ENCODE results near the gene TAF4. TPM values are rescaled to one million over a fixed set of nuclear protein-coding genes. Genes with fewer than 3 reads are reported as not detected.

Gene TAF4
- total and polyA plus RNA-seq, 3 donors from 2014 or later = 30.7 to 111 (median 107) TPM

DNA sequence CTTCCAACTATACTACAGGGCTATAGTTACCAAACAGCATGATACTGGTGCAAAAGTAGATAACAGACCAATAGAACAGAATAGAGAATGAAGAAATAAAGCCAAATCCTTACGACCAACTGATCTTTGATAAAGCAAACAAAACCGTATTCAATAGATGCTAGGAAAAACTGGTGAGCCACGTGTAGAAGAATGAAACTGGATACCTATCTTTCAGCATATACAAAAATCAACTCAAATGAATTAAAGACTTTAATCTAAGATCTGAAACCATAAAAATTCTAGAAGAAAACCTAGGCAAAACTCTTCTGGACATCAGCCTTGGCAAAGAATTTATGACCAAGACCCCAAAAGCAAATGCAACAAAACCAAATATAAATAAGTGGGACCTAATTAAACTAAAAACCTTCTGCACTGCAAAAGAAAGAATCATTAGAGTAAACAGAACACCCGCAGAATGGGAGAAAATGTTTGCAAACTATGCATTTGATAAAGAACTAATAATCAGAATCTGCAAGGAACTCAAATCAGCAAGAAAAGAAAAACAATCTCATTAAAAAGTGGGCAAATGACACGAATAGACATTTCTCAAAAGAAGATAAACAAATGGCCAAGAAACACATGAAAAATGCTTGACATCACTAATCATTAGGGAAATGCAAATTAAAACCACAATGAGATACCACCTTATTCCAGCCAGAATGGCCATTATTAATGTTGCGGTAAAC is 109.8 kb downstream of the TAF4 start:
- no peak overlapping the region for H3K4me3 ChIP-seq
- no peaks in the 10 kb centered on the region for H3K27me3 ChIP-seq
- H3K9me3 ChIP-seq = no peaks in the 10 kb centered on the region
- no peaks in the 10 kb centered on the region for H3K36me3 ChIP-seq (ENCODE audit: low read depth, missing control alignments)
- intact Hi-C loops (cut with DNase I; ENCODE audit: low total_unique reads) = no loop called here
- H3K4me1 ChIP-seq = peaks cover 14% of the 10 kb centered on the region
- H3K27ac ChIP-seq = peak overlapping the region in 1 of 2 donors; percentile 43
- TF ChIP-seq, protein P1, sequence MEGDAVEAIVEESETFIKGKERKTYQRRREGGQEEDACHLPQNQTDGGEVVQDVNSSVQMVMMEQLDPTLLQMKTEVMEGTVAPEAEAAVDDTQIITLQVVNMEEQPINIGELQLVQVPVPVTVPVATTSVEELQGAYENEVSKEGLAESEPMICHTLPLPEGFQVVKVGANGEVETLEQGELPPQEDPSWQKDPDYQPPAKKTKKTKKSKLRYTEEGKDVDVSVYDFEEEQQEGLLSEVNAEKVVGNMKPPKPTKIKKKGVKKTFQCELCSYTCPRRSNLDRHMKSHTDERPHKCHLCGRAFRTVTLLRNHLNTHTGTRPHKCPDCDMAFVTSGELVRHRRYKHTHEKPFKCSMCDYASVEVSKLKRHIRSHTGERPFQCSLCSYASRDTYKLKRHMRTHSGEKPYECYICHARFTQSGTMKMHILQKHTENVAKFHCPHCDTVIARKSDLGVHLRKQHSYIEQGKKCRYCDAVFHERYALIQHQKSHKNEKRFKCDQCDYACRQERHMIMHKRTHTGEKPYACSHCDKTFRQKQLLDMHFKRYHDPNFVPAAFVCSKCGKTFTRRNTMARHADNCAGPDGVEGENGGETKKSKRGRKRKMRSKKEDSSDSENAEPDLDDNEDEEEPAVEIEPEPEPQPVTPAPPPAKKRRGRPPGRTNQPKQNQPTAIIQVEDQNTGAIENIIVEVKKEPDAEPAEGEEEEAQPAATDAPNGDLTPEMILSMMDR (IDR thresholded peaks at IDR 0.05) = no peak
- TF ChIP-seq POLR2A (IDR thresholded peaks at IDR 0.05) = no peak
- DNase-seq = no peak
- WGBS, 2 donors = 38 to 45% methylated on average over 6 of the region's 6 CpGs

DNA sequence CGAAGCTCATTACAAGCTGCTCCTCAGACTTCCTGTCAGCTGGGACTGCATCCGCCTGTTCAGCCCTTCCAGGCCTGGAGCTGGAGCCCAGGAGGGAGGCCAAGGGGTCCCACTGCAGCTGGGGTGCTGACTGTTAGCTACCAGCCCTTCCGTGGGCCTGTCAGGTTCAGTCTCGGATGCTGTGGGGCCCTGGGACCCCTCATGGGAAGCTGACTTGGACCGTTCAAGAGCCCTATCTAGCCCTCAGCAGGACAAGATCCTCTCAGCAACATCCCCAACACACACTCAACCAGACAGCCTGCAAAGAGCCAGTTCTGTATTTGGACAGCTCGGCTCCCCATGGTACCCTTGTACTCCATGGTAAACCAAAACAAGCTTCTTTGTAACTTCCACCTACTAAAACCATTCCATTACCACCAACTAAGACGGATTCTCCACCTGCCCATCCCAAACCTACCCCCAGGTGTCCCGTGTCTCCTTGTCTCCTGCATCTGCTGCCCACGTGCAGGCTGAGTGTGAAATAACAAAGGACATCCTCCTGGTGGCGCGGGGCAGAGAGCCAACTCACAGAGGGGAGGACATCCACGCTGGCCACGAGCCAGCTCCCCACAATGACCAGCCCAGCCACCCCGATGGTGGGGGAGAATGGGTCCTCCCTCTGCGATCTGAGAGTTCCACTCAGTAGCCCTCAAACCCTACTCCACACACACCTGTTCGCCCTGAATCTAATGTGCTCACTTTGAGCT is 111.2 kb downstream of the TAF4 start:
- TF ChIP-seq POLR2A (IDR thresholded peaks at IDR 0.05) = no peak
- TF ChIP-seq, protein P1 (IDR thresholded peaks at IDR 0.05) = no peak
- Histone ChIP-seq H3K27ac (no peak overlapping the region), H3K36me3 (ENCODE audit: low read depth, missing control alignments) (no peaks in the 10 kb centered on the region), H3K9me3 (no peaks in the 10 kb centered on the region), H3K4me3 (no peak overlapping the region), H3K4me1 (peaks cover 14% of the 10 kb centered on the region), H3K27me3 (no peaks in the 10 kb centered on the region)
- DNase-seq = peak; percentile 52
- intact Hi-C loops (cut with DNase I; ENCODE audit: low total_unique reads) = no loop called here
- 58 to 60% methylated on average over 14 to 16 of the region's 16 CpGs for WGBS, 2 donors

DNA sequence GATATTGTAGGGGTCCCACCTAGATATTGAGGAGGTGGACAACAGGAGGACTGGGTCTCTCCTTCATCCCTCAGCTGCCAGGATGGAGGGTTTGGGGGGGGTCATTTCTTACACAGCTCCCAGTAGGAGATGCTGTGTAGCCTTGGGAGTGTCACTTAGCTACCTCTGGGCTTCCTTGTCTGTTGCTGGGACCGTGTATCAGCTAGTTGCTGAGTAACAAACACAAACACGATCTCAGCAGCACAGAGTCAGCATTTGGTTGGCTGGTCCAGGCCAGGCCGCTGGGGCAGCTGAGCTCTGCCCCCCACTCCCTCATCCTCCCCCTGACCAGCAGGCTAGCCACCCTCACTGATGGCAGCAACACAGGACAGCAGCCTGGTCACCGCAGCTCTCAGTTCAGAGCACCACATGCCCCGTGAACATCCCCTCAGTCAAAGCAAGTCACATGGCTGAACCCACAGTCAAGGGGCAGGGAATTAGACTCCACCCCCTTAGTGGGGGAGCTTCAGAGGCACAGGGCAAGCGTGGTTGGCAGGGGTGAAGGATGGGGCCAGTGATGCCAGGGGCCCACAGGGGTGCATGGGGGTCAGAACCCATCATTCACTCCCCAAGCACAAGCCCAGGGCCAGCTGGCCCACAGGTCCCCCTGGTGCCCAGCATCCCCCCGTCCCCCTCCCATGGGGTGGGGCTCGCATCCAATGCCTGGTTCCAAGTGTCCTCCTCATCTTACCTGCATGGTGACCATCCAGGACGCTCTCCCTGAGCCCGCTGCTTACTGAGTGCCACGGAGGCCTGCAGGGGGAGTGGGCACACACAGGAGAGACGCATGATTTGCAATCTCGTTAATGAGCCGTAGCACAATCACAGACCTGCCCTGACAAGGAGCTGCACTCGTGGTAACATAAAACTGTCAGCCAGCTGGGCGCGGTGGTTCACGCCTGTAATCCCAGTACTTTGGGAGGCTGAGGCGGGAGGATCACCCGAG is 112.4 kb downstream of the TAF4 start:
- intact Hi-C loops (cut with DNase I; ENCODE audit: low total_unique reads) = no loop called here
- Histone ChIP-seq H3K4me1 (peaks cover 12% of the 10 kb centered on the region), H3K27me3 (no peaks in the 10 kb centered on the region), H3K36me3 (ENCODE audit: low read depth, missing control alignments) (no peaks in the 10 kb centered on the region), H3K4me3 (no peak overlapping the region), H3K27ac (no peak overlapping the region), H3K9me3 (no peaks in the 10 kb centered on the region)
- DNase-seq = no peak
- TF ChIP-seq, protein P1 (IDR thresholded peaks at IDR 0.05) = no peak
- no peak for TF ChIP-seq POLR2A (IDR thresholded peaks at IDR 0.05)
- 83 to 90% methylated on average over 18 to 20 of the region's 20 CpGs for WGBS, 2 donors

DNA sequence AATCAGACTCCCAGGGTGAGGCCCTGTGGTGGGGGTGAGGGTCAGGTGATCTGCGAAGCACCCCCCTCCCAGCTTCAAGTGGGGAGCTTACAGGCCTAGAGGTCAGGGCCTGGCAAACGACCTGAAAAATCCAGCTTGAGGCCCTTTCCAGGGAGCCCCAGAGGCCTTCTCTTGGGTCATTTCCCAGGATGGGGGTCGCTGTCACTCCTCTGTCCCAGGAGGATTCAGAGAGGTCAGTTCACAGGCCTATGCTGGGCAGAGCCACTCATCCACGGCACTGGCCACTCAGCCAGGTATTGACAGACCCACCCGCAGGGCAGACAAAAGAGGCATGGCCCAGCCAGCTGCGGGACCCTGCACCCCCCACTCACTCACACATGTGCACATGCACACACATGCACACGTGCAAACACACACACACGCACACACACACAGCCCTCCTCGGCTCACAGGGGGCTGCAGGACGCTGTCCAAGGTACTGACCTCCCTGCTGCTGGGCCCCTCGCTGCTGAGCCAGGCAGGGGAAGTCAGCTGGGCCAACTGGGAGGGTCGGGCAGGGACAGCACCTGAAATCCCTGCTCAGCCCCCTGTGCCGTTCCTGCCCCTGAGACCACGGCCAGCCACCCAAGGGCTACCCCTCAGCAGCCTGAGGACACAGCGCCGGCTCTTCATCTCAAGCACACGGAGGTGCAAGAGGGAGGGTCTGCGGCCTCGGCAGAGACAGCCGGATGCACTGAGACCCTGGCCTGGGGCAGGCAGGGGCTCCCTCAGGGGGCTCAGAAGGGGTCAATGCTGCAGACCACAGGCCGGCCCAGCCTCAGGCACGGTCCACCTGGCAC is 113.8 kb downstream of the TAF4 start:
- H3K4me1 ChIP-seq = peaks cover 6% of the 10 kb centered on the region
- no peak overlapping the region for H3K27ac ChIP-seq
- H3K36me3 ChIP-seq (ENCODE audit: low read depth, missing control alignments) = no peaks in the 10 kb centered on the region
- intact Hi-C loops (cut with DNase I; ENCODE audit: low total_unique reads) = no loop called here
- H3K4me3 ChIP-seq = no peak overlapping the region
- no peak for TF ChIP-seq POLR2A (IDR thresholded peaks at IDR 0.05)
- TF ChIP-seq, protein P1 (IDR thresholded peaks at IDR 0.05) = no peak
- 46 to 48% methylated on average over 5 to 22 of the region's 22 CpGs for WGBS, 2 donors
- H3K9me3 ChIP-seq = no peaks in the 10 kb centered on the region
- peak; percentile 37 for DNase-seq
- H3K27me3 ChIP-seq = no peaks in the 10 kb centered on the region

All from testis (tissue), 3 donors.